Measurements from ENCODE around the gene CHRM4. TPM values are rescaled to one million over a fixed set of nuclear protein-coding genes. Genes with fewer than 3 reads are reported as not detected.

Gene CHRM4
- polyA plus RNA-seq, 1 experiment, result 0.10 TPM

- CTCF ChIA-PET, result interaction anchor here (0.9 to 2.0 kb wide), 3 partner anchors 32 to 188 kb away, joined by 3 to 4 read pairs (median 3); no protein-coding TSS in a partner anchor
- no peak for DNase-seq (ENCODE audit: low read depth)
Measured at GRCh38 chr11:46341454-46341853, 50.1 kb downstream of the CHRM4 start.

GRCh38 chr11:46339816-46340215 lies 51.8 kb downstream of the CHRM4 start:
- CTCF ChIA-PET, result interaction anchor here (1.1 to 2.3 kb wide), 5 partner anchors 12 to 30 kb away, joined by 3 to 9 read pairs (median 4); no protein-coding TSS in a partner anchor
- POLR2A ChIA-PET, result no interaction called here
- no peak for DNase-seq (ENCODE audit: low read depth)

More at GRCh38 chr11:46341454-46341853, 50.1 kb downstream of the CHRM4 start:
- no peaks in the 10 kb centered on the region for H3K36me3 ChIP-seq (ENCODE audit: control insufficient read depth, insufficient read depth, low read length)
- TF ChIP-seq CTCF (IDR thresholded peaks at IDR 0.05; ENCODE audit: insufficient read depth, low read depth, low read length), result no peak
- no peaks in the 10 kb centered on the region for H3K27me3 ChIP-seq (ENCODE audit: control insufficient read depth, insufficient read depth, low read length)
- POLR2A ChIA-PET, result no interaction called here
- no peak overlapping the region for H3K4me3 ChIP-seq (ENCODE audit: low read depth, low read length)

GRCh38 chr11:46338988-46339666 lies 52.4 kb downstream of the CHRM4 start:
- no peaks in the 10 kb centered on the region for H3K36me3 ChIP-seq (ENCODE audit: control insufficient read depth, insufficient read depth, low read length)
- DNase-seq (ENCODE audit: low read depth), result no peak
- H3K27me3 ChIP-seq (ENCODE audit: control insufficient read depth, insufficient read depth, low read length), result 0 out of 2 replicates have a peak, but pooled peaks cover 1% of the 10 kb centered on the region
- no peak overlapping the region for H3K4me3 ChIP-seq (ENCODE audit: low read depth, low read length)
- ChIA-PET CTCF (interaction anchor here (0.9 to 2.3 kb wide), 9 partner anchors 9 to 67 kb away, joined by 3 to 9 read pairs (median 4); partner anchors contain the start of gene DGKZ), POLR2A (no interaction called here)
- 0 out of 2 replicates have a peak, but pooled peaks have one; percentile 1 for TF ChIP-seq CTCF (IDR thresholded peaks at IDR 0.05; ENCODE audit: insufficient read depth, low read depth, low read length)

More at GRCh38 chr11:46339816-46340215, 51.8 kb downstream of the CHRM4 start:
- Histone ChIP-seq H3K36me3 (ENCODE audit: control insufficient read depth, insufficient read depth, low read length) (no peaks in the 10 kb centered on the region), H3K27me3 (ENCODE audit: control insufficient read depth, insufficient read depth, low read length) (no peaks in the 10 kb centered on the region), H3K4me3 (ENCODE audit: low read depth, low read length) (no peak overlapping the region)
- no peak for TF ChIP-seq CTCF (IDR thresholded peaks at IDR 0.05; ENCODE audit: insufficient read depth, low read depth, low read length)

GRCh38 chr11:46338636-46338987 lies 53.0 kb downstream of the CHRM4 start:
- no peak for TF ChIP-seq CTCF (IDR thresholded peaks at IDR 0.05; ENCODE audit: insufficient read depth, low read depth, low read length)
- H3K4me3 ChIP-seq (ENCODE audit: low read depth, low read length), result no peak overlapping the region
- DNase-seq (ENCODE audit: low read depth), result no peak
- ChIA-PET POLR2A (no interaction called here), CTCF (interaction anchor here (0.9 to 2.3 kb wide), 7 partner anchors 9 to 66 kb away, joined by 3 to 9 read pairs (median 4); partner anchors contain the start of gene DGKZ)
- H3K27me3 ChIP-seq (ENCODE audit: control insufficient read depth, insufficient read depth, low read length), result peaks cover 4% of the 10 kb centered on the region
- no peaks in the 10 kb centered on the region for H3K36me3 ChIP-seq (ENCODE audit: control insufficient read depth, insufficient read depth, low read length)

GRCh38 chr11:46337626-46338345 lies 53.8 kb downstream of the CHRM4 start:
- no peak for TF ChIP-seq CTCF (IDR thresholded peaks at IDR 0.05; ENCODE audit: insufficient read depth, low read depth, low read length)
- Histone ChIP-seq H3K27me3 (ENCODE audit: control insufficient read depth, insufficient read depth, low read length) (peaks cover 7% of the 10 kb centered on the region), H3K36me3 (ENCODE audit: control insufficient read depth, insufficient read depth, low read length) (no peaks in the 10 kb centered on the region), H3K4me3 (ENCODE audit: low read depth, low read length) (no peak overlapping the region)
- ChIA-PET CTCF (interaction anchor here (1.0 kb wide), 1 partner anchor 14 kb away, joined by 3 read pairs; no protein-coding TSS in a partner anchor), POLR2A (no interaction called here)
- DNase-seq (ENCODE audit: low read depth), result no peak
